ENCODE measurements around the gene SIKE1. TPM values are rescaled to one million over a fixed set of nuclear protein-coding genes. Genes with fewer than 3 reads are reported as not detected.
A peak's percentile ranks its signal among the peaks of the same experiment; 100 is the strongest.
"Not testable (repeated sequence)": the region's sequence is repeated elsewhere in the genome, so short reads cannot be mapped to it uniquely, and the experiment has no call there.

The SIKE1 gene
- total RNA-seq (2014; rRNA removed; shearing (Covaris generic)) (123 and 142 TPM in 2 replicates), total RNA-seq (2022) (71.0 and 75.3 TPM in 2 replicates), Bru-seq, nascent RNA (percentile 87 among the genes with signal in this experiment), BruChase-seq, experiment 1, labeled RNA remaining after a 6-hour chase (percentile 98 among the genes with signal in this experiment), BruChase-seq, experiment 2, labeled RNA remaining after a 2-hour chase (percentile 97 among the genes with signal in this experiment)
- long read RNA-seq, full-length matches to known transcripts: 34 of 42 reads
- long read RNA-seq, partial matches to known transcripts: 1 of 42 reads
- long read RNA-seq, other reads (novel, unspliced or antisense): 7 of 42 reads

GRCh38 chr1:114780344-114781226 lies at the start of gene SIKE1:
SIKE1 (minus strand) TSS chr1:114780685; CDS start chr1:114780607, 78 bp downstream.
- Histone ChIP-seq H3K4me2 (ENCODE audit: low read length) (peak within 1 kb of the TSS; percentile 72), H3K27ac (ENCODE audit: low read depth, low read length, poor library complexity, severe bottlenecking) (peak within 1 kb of the TSS; percentile 75), H4K20me1 (ENCODE audit: insufficient read depth, low read length) (no peaks in the 10 kb centered on the region), H3K36me3 (ENCODE audit: insufficient read depth, low read length) (peaks cover 32% of the 10 kb centered on the region), H3K79me2 (ENCODE audit: insufficient read depth, low read depth, low read length) (peaks cover 24% of the 10 kb centered on the region), H3K4me1 (ENCODE audit: insufficient read depth, low read length, poor library complexity, severe bottlenecking) (peaks cover 10% of the 10 kb centered on the region), H3K4me3 (ENCODE audit: low read depth, low read length, poor library complexity, severe bottlenecking) (peak within 1 kb of the TSS; percentile 79), H3K9me3 (ENCODE audit: low read length) (no peaks in the 10 kb centered on the region), H2AFZ (ENCODE audit: low read length) (peak within 1 kb of the TSS; percentile 98), H3K9me2 (ENCODE audit: insufficient read depth, low read length) (no peaks in the 10 kb centered on the region)
- intact Hi-C loops (cut with micrococcal nuclease; ENCODE audit: unreplicated experiment): loop anchor here (1.0 to 5.0 kb wide), 3 partner anchors 23 to 198 kb away; partner anchors contain the start of genes BCAS2, CSDE1 and NRAS
- POLR2A ChIA-PET: interaction anchor here (0.8 to 1.2 kb wide), 3 partner anchors 13 to 147 kb away, joined by 3 to 4 read pairs (median 3); partner anchors contain the start of gene CSDE1
- TF ChIP-seq, protein P1, sequence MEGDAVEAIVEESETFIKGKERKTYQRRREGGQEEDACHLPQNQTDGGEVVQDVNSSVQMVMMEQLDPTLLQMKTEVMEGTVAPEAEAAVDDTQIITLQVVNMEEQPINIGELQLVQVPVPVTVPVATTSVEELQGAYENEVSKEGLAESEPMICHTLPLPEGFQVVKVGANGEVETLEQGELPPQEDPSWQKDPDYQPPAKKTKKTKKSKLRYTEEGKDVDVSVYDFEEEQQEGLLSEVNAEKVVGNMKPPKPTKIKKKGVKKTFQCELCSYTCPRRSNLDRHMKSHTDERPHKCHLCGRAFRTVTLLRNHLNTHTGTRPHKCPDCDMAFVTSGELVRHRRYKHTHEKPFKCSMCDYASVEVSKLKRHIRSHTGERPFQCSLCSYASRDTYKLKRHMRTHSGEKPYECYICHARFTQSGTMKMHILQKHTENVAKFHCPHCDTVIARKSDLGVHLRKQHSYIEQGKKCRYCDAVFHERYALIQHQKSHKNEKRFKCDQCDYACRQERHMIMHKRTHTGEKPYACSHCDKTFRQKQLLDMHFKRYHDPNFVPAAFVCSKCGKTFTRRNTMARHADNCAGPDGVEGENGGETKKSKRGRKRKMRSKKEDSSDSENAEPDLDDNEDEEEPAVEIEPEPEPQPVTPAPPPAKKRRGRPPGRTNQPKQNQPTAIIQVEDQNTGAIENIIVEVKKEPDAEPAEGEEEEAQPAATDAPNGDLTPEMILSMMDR (conservative IDR thresholded peaks at IDR 0.05; ENCODE audit: low read length): no peak; the same call in 1 of the 2 replicates
- TF ChIP-seq EZH2phosphoT487 (IDR thresholded peaks at IDR 0.05; ENCODE audit: borderline replicate concordance, low read depth, low read length): no peak
- CTCF ChIA-PET (ENCODE audit: unreplicated experiment): no interaction called here
- TSS peak; percentile 99 for BruUV-seq (replicated peaks)
- peak; percentile 96 for DNase-seq (ENCODE audit: low spot score)

DNA sequence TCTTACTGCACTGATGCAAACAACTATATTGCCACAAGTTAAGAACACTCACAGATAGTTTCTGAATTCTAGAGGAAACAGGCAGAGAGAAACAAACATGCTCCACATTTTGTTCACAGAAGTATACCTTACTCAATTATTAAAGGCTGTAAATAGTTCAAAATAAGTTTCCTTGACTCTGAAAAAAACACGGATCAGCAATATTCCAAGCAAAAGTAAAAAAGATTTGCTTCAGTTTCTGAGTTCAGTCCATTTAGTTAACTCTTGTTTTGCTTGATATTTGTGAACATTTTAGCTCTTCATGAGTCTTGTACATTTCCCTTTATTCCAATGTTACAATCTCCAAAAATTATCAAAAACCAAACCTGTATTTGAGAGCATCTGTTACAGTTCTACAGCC lies 49.6 kb upstream of the SIKE1 start:
- H2AFZ ChIP-seq (ENCODE audit: low read length); H3K4me1 ChIP-seq (ENCODE audit: insufficient read depth, low read length, poor library complexity, severe bottlenecking); H3K36me3 ChIP-seq (ENCODE audit: insufficient read depth, low read length); intact Hi-C loops (cut with micrococcal nuclease; ENCODE audit: unreplicated experiment); H3K9me3 ChIP-seq (ENCODE audit: low read length); H4K20me1 ChIP-seq (ENCODE audit: insufficient read depth, low read length); DNase-seq (ENCODE audit: low spot score); POLR2A ChIA-PET; H3K4me2 ChIP-seq (ENCODE audit: low read length); H3K9me2 ChIP-seq (ENCODE audit: insufficient read depth, low read length); H3K79me2 ChIP-seq (ENCODE audit: insufficient read depth, low read depth, low read length); CTCF ChIA-PET (ENCODE audit: unreplicated experiment); H3K27ac ChIP-seq (ENCODE audit: low read depth, low read length, poor library complexity, severe bottlenecking); H3K4me3 ChIP-seq (ENCODE audit: low read depth, low read length, poor library complexity, severe bottlenecking); BruUV-seq (replicated peaks): not testable (repeated sequence)

DNA sequence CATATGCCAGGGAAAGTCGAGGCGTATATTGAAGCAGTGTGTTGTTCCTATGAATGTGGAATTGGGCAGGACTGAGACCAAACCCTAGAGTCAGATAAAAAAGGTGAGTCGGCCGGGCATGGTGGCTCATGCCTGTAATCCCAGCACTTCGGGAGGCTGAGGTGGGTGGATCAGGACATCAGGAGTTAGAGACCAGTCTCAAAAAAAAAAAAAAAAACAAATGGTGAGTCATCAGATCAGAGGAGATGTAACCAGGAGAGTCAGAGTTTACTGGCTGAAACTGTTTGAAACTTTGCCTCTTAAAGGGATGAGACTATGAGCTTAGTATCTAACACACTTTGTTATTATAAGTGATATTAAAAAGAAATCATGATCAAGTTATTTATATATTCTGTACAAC lies 47.8 kb upstream of the SIKE1 start:
- ChIA-PET CTCF (ENCODE audit: unreplicated experiment) (no interaction called here), POLR2A (interaction anchor here (0.7 kb wide), 1 partner anchor 74 kb away, joined by 3 read pairs; no protein-coding TSS in a partner anchor)
- no peak for DNase-seq (ENCODE audit: low spot score)
- Histone ChIP-seq H3K79me2 (ENCODE audit: insufficient read depth, low read depth, low read length) (no peaks in the 10 kb centered on the region), H3K4me2 (ENCODE audit: low read length) (no peak overlapping the region), H3K36me3 (ENCODE audit: insufficient read depth, low read length) (no peaks in the 10 kb centered on the region), H3K4me1 (ENCODE audit: insufficient read depth, low read length, poor library complexity, severe bottlenecking) (no peaks in the 10 kb centered on the region), H3K27ac (ENCODE audit: low read depth, low read length, poor library complexity, severe bottlenecking) (no peak overlapping the region), H4K20me1 (ENCODE audit: insufficient read depth, low read length) (no peaks in the 10 kb centered on the region), H3K9me3 (ENCODE audit: low read length) (no peaks in the 10 kb centered on the region), H3K4me3 (ENCODE audit: low read depth, low read length, poor library complexity, severe bottlenecking) (no peak overlapping the region), H3K9me2 (ENCODE audit: insufficient read depth, low read length) (no peaks in the 10 kb centered on the region), H2AFZ (ENCODE audit: low read length) (no peak overlapping the region)
- intact Hi-C loops (cut with micrococcal nuclease; ENCODE audit: unreplicated experiment): no loop called here
- BruUV-seq (replicated peaks): no TSS peak
- TF ChIP-seq EZH2phosphoT487 (IDR thresholded peaks at IDR 0.05; ENCODE audit: borderline replicate concordance, low read depth, low read length): no peak
- TF ChIP-seq, protein P1 (conservative IDR thresholded peaks at IDR 0.05; ENCODE audit: low read length): no peak
